Epidermal melanocyte (primary cell): ENCODE measurements around the gene CNST.
"Not testable (repeated sequence)": the region's sequence is repeated elsewhere in the genome, so short reads cannot be mapped to it uniquely, and the experiment has no call there.

Experiments used
- DNase-seq: peaks from one replicate; pipeline ENCODE4 v3.0.0; 2011; ENCODE audit warnings: low spot score; ENCODE audit not compliant: insufficient read length

The CNST gene

DNA sequence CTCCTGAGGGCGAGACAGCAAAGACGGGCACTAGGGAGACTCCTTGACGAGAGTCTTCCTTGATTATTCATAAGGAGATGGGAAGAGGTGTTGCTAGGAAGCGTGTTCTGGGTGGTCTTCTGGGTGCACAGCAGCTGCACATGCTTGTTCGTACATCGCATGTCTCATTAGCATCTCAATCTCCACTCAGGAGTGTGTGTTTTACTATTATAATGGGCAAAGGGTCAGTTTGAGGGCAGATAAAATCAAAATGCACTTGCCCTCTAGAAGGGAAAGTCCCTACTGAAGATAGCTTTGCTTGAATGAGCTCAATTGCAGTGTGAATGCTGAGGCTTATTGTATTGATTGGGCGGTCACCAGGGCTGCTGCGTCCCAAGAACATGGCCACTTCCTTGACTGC, 107.8 kb downstream of the CNST start:
- DNase-seq = no peak

DNA sequence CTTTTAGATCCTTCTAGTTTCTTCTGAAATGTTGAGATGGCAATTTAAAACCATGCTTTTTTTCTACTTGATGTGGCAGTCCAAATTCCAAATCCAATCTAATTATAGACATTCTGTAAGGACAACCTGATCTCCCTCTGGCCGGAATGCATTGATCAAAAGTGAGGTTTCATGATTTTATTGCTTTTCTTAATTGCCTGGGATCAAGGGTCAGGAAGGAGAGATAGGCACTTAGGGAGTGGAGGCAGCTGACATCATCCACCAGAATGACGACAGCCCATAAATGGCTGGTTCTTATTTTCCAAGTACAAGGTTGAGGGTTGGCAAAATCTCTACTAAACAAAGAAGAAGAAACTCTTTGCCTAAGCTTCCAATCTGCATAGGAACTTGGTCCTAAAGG, 111.6 kb downstream of the CNST start:
- no peak for DNase-seq

- DNase-seq = no peak
Measured at GRCh38 chr1:246678816-246679793, 112.8 kb downstream of the CNST start.

DNA sequence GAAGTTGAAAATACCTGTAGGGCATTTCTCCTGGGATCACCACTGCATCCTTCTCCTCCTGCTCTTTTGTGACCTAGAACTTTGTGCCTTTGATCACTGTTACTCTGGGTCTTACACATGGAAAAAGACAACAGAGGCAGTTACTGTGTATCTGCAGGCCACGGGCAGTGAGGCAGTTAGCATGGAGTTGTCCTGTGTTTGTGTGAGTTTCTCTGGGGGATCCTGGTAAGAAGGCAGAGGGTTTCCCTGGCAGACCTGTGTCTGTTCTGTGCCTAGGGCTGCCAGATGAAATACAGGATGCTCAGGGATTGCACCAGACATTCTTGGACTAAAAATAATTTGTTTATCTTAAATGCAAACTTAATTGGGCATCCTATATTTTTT, 113.5 kb downstream of the CNST start:
- no peak for DNase-seq

DNA sequence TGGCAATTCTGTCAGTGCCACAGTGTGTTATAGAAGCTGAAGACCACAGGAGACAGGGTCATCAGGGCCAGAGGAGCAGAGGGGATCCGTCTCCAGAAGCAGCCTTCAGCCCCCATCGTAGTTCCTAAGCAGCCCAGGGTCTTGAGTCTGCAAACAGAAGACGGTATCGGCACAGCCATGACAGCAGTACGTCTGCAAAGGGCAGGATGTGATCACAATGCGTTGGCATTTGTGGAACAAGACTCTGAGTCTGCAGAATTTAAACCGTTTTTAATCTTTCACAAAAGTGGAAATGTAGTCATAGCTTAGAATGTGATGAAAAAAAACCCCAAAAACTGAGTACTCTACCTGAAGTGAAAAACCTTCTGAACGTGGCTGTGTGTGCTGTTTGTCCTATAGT, 113.9 kb downstream of the CNST start:
- no peak for DNase-seq

GRCh38 chr1:246680696-246681130, 114.5 kb downstream of the CNST start:
- DNase-seq = no peak

DNA sequence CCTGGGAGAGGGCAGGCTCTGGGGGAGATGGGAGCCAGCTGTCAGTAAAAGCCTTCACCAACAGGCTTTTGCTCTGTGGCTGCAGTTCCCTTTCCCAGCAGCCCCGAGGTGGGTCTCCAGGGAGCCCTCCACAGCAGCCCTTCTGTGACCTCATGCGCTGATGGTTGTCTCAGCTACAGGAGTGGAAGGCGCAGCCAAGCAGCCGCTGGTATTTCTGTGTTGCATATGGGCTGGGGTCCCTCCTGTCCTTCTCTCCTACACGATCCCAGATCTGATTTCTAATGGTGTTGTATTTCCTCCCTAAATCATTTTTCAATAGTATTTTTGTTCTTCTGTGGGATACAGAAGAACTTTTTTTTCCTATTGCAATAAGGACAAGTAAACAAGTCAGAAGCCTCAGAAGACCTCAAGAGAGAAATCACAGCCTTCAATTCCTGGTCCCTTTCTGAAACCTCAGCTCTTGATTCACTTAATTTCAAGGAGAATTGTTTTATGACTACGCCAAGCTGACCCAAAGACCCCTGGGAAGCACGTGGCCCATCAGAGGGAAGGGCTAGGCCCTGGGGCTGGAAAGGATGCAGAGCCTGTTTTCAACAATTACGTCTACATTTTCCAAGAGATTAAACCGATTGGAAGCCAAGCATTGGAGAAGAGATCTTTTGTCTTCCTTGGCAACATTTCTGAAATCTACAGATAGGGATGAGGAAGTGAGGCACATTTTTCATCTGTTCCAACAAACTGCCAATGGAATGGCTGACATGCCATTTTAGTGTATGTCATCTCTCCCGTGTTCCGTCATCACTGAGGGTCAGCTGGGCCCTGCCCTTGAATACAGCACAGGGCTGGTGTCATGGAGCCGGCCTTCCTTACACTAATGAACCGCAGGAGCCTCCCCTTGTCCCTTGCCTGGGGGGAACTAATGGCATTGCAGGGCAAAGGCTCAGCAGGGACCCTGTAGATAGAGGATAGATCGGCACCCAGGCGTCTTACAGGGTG, 115.9 kb downstream of the CNST start:
- DNase-seq = no peak

- DNase-seq = no peak
Measured at GRCh38 chr1:246683521-246683920, 117.3 kb downstream of the CNST start.

DNA sequence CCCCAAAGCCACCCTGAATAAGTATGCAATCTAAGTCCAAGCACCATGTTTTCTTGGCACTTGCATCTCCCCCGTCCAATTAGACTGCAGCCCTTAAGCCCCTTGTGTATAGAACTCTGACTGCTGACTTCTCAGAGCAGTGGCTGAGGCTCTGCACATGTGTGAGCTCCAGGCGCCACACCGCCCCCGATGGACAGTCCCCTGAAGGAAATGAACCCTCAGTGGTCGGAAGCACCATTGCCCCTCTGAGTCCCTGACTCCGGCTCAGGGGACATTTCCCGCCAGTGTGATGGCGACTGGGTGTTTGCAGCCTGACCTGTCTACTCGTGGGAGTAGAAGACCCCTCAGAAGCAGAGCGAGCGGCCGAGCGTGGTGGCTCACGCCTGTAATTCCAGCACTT, 120.7 kb downstream of the CNST start:
- no peak for DNase-seq

DNA sequence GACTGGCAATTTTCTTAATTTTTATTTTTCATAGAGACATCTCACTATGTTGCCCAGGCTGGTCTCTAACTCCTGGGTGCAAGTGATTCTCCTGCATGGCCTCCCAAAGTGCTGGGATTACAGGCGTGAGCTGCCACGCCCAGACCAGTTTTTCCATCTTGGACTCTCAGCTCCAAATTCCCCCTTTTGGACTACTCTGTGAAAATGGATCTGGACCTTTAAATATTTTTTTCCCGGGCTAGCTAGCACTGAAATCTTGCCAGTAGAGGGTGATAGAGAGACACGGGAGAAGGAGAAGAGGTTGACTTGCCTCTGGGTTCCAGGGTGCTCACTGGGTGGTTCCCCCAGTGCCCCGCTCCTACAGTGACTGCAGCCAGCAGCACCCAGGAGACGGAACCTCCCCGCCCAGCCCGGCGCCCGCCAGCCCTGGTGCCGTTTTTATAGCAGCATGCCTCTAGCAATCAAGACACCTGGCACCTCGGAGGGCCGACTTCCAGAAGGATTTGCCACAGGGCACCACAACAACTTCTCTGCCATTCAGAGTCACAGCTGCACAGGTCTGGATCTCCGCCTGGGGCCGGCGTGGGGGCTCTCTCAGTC, 123.3 kb downstream of the CNST start:
- peak; percentile 93 for DNase-seq

GRCh38 chr1:246690100-246690499, 123.8 kb downstream of the CNST start:
- DNase-seq = no peak

DNA sequence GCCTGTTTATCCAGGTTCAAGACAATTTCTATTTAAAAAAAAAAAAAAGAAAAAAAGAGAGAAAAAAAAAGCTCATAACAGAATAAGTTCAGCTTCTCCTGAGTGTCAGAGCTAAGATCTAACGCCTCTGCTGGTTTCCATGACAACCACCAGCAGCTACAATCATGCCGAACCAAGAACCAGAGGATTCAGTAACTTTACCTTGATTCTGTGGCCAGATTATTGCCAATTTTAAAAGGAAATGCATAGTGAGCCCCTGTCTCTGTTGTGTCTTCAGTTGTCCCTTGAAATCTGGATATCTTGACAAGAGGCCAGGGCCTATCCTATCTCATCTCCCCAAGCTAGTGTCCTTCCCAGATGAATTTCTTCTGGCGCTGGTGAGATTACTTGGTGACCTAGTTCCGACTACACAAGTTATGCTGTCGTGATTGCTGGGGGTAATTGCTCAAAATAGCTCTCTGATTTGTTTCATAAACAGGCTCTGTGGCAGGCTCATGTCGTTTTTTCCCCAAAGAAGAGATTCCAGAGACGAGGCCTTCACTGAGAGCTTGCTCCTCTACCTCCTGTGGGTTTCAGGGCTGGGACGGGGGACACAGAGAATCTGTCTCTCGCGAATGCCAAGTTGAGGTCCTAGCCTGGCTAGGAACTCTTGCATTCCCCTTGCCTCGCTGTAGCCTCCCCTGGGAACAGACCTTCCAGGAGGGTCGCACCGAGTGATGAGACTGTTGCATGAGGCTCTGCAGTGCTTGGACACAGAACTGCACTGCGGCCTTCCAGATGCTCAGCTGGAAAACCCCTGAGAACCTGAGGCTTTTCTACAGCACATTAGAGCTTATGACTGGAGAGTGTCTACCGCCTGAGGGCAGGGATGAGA, 125.6 kb downstream of the CNST start:
- no peak for DNase-seq

DNA sequence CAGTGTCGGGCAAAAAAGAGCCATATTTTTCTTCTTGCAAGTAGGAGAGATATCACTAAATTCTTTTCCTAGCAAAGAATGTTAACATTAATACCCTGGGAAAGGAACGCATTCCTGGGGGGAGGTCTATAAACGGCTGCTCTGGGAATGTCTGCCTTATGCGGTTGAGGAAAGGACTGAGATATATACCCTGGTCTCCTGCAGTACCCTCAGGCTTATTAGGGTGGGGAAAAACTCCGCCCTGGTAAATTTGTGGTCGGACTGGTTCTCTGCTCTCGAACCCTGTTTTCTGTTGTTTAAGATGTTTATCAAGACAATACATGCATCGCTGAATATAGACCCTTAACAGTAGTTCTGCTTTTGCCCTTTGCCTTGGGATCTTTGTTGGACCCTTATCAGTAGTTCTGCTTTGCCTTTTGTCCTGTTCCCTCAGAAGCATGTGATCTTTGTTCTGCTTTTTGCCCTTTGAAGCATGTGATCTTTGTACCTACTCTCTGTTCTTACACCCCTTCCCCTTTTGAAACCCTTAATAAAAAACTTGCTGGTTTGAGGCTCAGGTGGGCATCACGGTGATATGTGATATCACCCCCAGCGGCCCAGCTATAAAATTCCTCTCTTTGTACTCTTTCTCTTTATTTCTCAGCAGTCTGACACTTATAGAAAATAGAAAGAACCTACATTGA, 128.1 kb downstream of the CNST start:
- DNase-seq = not testable (repeated sequence)

GRCh38 chr1:246695136-246695535, 128.9 kb downstream of the CNST start:
- DNase-seq = no peak

DNA sequence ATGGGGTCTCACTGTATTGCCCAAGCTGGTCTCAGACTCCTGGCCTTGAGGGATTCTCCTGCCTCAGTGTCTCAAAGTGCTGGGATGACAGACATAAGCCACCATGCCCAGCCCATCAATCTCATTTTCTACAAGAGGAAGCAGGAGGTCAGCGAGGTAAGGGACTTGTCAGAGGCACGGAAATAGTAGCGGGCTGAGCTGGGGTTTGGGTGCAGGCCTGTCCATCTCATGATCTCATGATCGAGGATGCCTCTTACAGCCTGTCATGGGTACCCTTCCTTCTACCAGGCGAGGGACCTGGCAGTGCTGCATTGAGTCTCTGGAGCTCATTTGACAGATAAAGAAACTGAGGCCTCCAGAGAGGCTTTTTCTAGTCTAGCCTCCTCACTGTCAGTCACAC, 129.4 kb downstream of the CNST start:
- DNase-seq = no peak

GRCh38 chr1:246698466-246699094, 132.3 kb downstream of the CNST start:
- no peak for DNase-seq

DNA sequence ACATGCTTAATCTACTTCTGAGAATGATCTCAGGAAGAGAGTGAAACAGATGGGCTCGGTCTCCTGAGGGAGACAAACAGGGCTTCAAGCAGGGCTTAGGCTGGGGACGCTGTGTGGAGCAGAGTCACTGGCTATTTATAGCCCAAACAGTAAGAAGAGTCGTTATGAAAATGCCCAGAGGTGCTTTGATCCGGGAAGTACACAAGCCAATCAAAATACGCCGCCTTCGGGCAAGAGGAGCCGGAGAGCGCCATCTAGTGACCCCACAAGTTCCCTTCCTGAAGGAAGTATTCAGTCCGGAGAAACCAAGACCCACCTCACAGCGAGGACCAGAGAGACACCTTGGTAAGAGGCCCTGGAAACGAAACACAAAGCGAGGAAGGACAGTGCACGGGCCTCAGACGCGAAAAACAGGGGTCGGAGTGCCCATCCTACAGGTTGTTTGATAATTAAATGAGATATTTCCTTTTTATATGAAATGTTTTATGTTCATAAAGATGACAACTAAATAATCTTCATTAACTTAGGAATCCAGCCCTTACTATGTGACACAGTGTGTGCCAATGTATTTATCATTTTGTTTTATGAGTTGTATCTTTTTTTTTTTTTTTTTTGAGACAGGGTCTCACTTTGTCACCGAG, 133.0 kb downstream of the CNST start:
- peak; percentile 95 for DNase-seq

DNA sequence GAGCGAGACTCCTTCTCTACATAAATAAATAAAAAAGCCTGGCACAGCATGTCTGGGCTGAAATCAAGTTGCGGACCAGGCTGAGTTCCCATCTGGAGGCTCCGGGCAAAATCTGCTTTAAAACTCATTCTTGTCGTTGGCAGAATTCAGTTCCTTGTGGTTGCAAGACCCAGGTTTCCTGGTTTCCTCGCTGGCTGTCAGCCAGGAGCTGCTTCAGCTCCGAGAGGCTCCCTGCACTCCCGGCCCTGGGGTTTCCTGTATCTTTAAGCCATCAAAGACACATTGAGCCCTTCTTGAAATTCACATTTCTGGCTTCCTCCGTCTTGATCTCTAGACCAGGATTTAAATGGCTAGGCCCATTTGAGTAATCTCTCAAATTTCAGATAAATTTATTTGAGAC, 137.3 kb downstream of the CNST start:
- DNase-seq = no peak

DNA sequence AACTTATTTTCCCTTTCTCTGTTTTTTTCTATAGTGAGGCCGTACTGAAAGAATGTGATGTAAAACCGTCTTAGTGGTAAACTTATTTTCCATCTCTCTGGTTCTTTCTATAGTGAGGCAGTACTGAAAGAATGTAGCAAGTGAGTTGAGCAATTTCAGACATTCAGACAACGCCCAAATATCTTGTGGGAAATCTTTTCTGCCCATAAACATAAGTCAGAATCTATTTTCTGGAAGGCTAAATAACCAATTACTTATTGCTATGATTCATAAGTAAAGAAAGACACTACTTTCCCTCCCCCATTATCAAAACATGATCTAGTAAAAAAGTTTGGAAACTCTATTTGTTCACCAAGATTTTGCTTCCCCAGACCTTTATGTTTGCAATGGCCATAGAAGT, 139.1 kb downstream of the CNST start:
- DNase-seq = no peak
